HEK293 (cell line): Measurements from ENCODE around the gene XPR1.

Source experiments
- MYNN ChIP-seq: fragments of 450-650 bp; formaldehyde crosslinking; IDR thresholded peaks from 2 replicates; pipeline ENCODE4 v1.5.1; 2016; ENCODE audit warnings: missing biosample characterization, missing genetic modification characterization, borderline replicate concordance
- OSR2 ChIP-seq: fragments of 450-650 bp; formaldehyde crosslinking; IDR thresholded peaks from 2 replicates; pipeline ENCODE4 v1.5.1; 2016; ENCODE audit warnings: missing biosample characterization, missing genetic modification characterization
- SETDB1 ChIP-seq: IDR thresholded peaks from one replicate; pipeline ENCODE4 v1.6.1; 2017; ENCODE audit warnings: mild to moderate bottlenecking, low read length, moderate library complexity, mixed read lengths; ENCODE audit not compliant: insufficient read length
- ZBTB20 ChIP-seq: fragments of 450-650 bp; formaldehyde crosslinking; IDR thresholded peaks from 2 replicates; pipeline ENCODE4 v1.5.1; 2016; ENCODE audit warnings: missing biosample characterization, missing genetic modification characterization
- ZBTB7A ChIP-seq: fragments of 450-650 bp; formaldehyde crosslinking; IDR thresholded peaks from 2 replicates; pipeline ENCODE4 v1.5.1; 2016; ENCODE audit warnings: low read depth, missing biosample characterization, missing genetic modification characterization
- ZNF48 ChIP-seq: fragments of 450-650 bp; formaldehyde crosslinking; IDR thresholded peaks from 2 replicates; pipeline ENCODE4 v1.5.1; 2016; ENCODE audit warnings: missing biosample characterization, missing genetic modification characterization
- ZNF501 ChIP-seq: fragments of 450-650 bp; formaldehyde crosslinking; IDR thresholded peaks from 2 replicates; pipeline ENCODE4 v1.5.1; 2016; ENCODE audit warnings: missing biosample characterization, missing genetic modification characterization
- ZNF600 ChIP-seq: fragments of 450-650 bp; formaldehyde crosslinking; IDR thresholded peaks from 2 replicates; pipeline ENCODE4 v1.5.1; 2016; ENCODE audit warnings: missing biosample characterization, missing genetic modification characterization
- ZNF660 ChIP-seq: fragments of 450-650 bp; IDR thresholded peaks from 2 replicates; pipeline ENCODE4 v1.5.1; 2018; ENCODE audit warnings: missing biosample characterization, mild to moderate bottlenecking, missing genetic modification characterization
- TF ChIP-seq, protein P1 (sequence below): fragments of 450-650 bp; formaldehyde crosslinking; IDR thresholded peaks from 2 replicates; pipeline ENCODE4 v1.5.1; 2017; ENCODE audit warnings: missing biosample characterization, missing genetic modification characterization
- TF ChIP-seq, protein P2 (sequence below): fragments of 450-650 bp; formaldehyde crosslinking; IDR thresholded peaks from 2 replicates; pipeline ENCODE4 v1.5.1; 2016; ENCODE audit warnings: missing biosample characterization, missing genetic modification characterization
- TF ChIP-seq, protein P3 (sequence below): fragments of 450-650 bp; formaldehyde crosslinking; IDR thresholded peaks from 2 replicates; pipeline ENCODE4 v1.5.1; 2016; ENCODE audit warnings: missing biosample characterization, missing genetic modification characterization
- TF ChIP-seq, protein P4 (sequence below): fragments of 450-650 bp; formaldehyde crosslinking; IDR thresholded peaks from 2 replicates; pipeline ENCODE4 v1.5.1; 2016; ENCODE audit warnings: missing biosample characterization, missing genetic modification characterization, borderline replicate concordance
- TF ChIP-seq, protein P5 (sequence below): fragments of 450-650 bp; formaldehyde crosslinking; IDR thresholded peaks from 2 replicates; pipeline ENCODE4 v1.5.1; 2016; ENCODE audit warnings: missing biosample characterization, missing genetic modification characterization

DNA sequence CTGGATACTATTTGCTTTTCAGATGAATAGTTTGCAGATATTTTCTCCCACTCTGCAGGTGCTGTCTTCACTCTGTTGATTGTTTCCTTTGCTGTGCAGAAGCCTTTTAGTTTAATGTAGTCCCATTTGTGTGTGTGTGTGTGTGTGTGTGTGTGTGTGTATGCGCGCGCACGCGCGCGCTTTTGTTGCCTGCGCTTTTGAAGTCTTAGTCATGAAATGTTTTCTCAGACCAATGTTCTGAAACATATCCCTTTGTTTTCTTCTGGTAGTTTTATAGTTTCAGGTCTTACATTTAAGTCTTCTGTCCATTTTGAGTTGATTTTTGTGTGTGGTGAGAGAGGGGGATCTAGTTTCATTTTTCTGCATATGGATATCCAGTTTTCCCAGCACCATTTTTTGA is 63.5 kb downstream of the XPR1 start:
- TF ChIP-seq, protein P1, sequence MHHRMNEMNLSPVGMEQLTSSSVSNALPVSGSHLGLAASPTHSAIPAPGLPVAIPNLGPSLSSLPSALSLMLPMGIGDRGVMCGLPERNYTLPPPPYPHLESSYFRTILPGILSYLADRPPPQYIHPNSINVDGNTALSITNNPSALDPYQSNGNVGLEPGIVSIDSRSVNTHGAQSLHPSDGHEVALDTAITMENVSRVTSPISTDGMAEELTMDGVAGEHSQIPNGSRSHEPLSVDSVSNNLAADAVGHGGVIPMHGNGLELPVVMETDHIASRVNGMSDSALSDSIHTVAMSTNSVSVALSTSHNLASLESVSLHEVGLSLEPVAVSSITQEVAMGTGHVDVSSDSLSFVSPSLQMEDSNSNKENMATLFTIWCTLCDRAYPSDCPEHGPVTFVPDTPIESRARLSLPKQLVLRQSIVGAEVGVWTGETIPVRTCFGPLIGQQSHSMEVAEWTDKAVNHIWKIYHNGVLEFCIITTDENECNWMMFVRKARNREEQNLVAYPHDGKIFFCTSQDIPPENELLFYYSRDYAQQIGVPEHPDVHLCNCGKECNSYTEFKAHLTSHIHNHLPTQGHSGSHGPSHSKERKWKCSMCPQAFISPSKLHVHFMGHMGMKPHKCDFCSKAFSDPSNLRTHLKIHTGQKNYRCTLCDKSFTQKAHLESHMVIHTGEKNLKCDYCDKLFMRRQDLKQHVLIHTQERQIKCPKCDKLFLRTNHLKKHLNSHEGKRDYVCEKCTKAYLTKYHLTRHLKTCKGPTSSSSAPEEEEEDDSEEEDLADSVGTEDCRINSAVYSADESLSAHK (tag by site-specific recombination), result no peak
- TF ChIP-seq, protein P2, sequence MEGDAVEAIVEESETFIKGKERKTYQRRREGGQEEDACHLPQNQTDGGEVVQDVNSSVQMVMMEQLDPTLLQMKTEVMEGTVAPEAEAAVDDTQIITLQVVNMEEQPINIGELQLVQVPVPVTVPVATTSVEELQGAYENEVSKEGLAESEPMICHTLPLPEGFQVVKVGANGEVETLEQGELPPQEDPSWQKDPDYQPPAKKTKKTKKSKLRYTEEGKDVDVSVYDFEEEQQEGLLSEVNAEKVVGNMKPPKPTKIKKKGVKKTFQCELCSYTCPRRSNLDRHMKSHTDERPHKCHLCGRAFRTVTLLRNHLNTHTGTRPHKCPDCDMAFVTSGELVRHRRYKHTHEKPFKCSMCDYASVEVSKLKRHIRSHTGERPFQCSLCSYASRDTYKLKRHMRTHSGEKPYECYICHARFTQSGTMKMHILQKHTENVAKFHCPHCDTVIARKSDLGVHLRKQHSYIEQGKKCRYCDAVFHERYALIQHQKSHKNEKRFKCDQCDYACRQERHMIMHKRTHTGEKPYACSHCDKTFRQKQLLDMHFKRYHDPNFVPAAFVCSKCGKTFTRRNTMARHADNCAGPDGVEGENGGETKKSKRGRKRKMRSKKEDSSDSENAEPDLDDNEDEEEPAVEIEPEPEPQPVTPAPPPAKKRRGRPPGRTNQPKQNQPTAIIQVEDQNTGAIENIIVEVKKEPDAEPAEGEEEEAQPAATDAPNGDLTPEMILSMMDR (tag by site-specific recombination), result no peak
- TF ChIP-seq, protein P3, sequence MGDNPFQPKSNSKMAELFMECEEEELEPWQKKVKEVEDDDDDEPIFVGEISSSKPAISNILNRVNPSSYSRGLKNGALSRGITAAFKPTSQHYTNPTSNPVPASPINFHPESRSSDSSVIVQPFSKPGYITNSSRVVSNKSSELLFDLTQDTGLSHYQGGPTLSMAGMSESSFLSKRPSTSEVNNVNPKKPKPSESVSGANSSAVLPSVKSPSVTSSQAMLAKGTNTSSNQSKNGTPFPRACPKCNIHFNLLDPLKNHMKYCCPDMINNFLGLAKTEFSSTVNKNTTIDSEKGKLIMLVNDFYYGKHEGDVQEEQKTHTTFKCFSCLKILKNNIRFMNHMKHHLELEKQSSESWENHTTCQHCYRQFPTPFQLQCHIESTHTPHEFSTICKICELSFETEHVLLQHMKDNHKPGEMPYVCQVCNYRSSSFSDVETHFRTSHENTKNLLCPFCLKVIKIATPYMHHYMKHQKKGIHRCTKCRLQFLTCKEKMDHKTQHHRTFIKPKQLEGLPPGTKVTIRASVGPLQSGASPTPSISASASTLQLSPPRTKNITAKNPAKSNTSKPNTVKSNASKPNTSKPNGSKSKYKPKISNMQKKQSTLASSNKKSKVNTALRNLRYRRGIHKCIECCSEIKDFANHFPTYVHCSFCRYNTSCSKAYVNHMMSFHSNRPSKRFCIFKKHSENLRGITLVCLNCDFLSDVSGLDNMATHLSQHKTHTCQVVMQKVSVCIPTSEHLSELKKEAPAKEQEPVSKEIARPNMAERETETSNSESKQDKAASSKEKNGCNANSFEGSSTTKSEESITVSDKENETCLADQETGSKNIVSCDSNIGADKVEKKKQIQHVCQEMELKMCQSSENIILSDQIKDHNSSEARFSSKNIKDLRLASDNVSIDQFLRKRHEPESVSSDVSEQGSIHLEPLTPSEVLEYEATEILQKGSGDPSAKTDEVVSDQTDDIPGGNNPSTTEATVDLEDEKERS, result no peak
- TF ChIP-seq ZBTB20 (tag by site-specific recombination), result no peak
- TF ChIP-seq ZNF660, result no peak
- TF ChIP-seq ZNF600 (tag by site-specific recombination), result no peak
- TF ChIP-seq SETDB1, result no peak
- TF ChIP-seq, protein P4, sequence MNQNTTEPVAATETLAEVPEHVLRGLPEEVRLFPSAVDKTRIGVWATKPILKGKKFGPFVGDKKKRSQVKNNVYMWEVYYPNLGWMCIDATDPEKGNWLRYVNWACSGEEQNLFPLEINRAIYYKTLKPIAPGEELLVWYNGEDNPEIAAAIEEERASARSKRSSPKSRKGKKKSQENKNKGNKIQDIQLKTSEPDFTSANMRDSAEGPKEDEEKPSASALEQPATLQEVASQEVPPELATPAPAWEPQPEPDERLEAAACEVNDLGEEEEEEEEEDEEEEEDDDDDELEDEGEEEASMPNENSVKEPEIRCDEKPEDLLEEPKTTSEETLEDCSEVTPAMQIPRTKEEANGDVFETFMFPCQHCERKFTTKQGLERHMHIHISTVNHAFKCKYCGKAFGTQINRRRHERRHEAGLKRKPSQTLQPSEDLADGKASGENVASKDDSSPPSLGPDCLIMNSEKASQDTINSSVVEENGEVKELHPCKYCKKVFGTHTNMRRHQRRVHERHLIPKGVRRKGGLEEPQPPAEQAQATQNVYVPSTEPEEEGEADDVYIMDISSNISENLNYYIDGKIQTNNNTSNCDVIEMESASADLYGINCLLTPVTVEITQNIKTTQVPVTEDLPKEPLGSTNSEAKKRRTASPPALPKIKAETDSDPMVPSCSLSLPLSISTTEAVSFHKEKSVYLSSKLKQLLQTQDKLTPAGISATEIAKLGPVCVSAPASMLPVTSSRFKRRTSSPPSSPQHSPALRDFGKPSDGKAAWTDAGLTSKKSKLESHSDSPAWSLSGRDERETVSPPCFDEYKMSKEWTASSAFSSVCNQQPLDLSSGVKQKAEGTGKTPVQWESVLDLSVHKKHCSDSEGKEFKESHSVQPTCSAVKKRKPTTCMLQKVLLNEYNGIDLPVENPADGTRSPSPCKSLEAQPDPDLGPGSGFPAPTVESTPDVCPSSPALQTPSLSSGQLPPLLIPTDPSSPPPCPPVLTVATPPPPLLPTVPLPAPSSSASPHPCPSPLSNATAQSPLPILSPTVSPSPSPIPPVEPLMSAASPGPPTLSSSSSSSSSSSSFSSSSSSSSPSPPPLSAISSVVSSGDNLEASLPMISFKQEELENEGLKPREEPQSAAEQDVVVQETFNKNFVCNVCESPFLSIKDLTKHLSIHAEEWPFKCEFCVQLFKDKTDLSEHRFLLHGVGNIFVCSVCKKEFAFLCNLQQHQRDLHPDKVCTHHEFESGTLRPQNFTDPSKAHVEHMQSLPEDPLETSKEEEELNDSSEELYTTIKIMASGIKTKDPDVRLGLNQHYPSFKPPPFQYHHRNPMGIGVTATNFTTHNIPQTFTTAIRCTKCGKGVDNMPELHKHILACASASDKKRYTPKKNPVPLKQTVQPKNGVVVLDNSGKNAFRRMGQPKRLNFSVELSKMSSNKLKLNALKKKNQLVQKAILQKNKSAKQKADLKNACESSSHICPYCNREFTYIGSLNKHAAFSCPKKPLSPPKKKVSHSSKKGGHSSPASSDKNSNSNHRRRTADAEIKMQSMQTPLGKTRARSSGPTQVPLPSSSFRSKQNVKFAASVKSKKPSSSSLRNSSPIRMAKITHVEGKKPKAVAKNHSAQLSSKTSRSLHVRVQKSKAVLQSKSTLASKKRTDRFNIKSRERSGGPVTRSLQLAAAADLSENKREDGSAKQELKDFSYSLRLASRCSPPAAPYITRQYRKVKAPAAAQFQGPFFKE, result no peak
- TF ChIP-seq ZNF501, result no peak
- TF ChIP-seq, protein P5, sequence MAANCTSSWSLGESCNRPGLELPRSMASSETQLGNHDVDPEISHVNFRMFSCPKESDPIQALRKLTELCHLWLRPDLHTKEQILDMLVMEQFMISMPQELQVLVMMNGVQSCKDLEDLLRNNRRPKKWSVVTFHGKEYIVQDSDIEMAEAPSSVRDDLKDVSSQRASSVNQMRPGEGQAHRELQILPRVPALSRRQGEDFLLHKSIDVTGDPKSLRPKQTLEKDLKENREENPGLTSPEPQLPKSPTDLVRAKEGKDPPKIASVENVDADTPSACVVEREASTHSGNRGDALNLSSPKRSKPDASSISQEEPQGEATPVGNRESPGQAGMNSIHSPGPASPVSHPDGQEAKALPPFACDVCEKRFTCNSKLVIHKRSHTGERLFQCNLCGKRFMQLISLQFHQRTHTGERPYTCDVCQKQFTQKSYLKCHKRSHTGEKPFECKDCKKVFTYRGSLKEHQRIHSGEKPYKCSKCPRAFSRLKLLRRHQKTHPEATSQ, result no peak
- TF ChIP-seq ZBTB7A (tag by site-specific recombination), result no peak
- no peak for TF ChIP-seq OSR2
- TF ChIP-seq MYNN, result no peak
- no peak for TF ChIP-seq ZNF48 (tag by site-specific recombination)
